Activated naive CD8-positive, alpha-beta T cell (primary cell): ENCODE measurements around the gene CORO1A.

ENCODE experiments used
- H3K27ac Mint-ChIP-seq: one replicate; pipeline ENCODE4 v1.8.0; 2021; ENCODE audit warnings: mixed read lengths
- H3K27me3 Mint-ChIP-seq: one replicate; pipeline ENCODE4 v1.8.0; 2021; ENCODE audit warnings: mixed read lengths
- H3K36me3 Mint-ChIP-seq: one replicate; pipeline ENCODE4 v1.8.0; 2021; ENCODE audit warnings: mixed read lengths
- H3K4me1 Mint-ChIP-seq: one replicate; pipeline ENCODE4 v1.8.0; 2021; ENCODE audit warnings: low read depth, mixed read lengths
- H3K4me3 Mint-ChIP-seq: one replicate; pipeline ENCODE4 v1.8.0; 2021; ENCODE audit warnings: mild to moderate bottlenecking, mixed read lengths
- H3K9me3 Mint-ChIP-seq: one replicate; pipeline ENCODE4 v1.8.0; 2021; ENCODE audit warnings: low read depth, mixed read lengths

Gene CORO1A

GRCh38 chr16:30183233-30184095 is at the start of gene CORO1A:
Gene CORO1A, plus strand, starts transcription at chr16:30183602. Its CDS starts 1,608 bp downstream, at chr16:30185210.
- Mint-ChIP-seq H3K4me3 (peak within 1 kb of the TSS; percentile 98), H3K27me3 (no peaks in the 10 kb centered on the region), H3K27ac (peak within 1 kb of the TSS; percentile 98), H3K36me3 (peaks cover 7% of the 10 kb centered on the region), H3K9me3 (no peaks in the 10 kb centered on the region), H3K4me1 (peaks cover 25% of the 10 kb centered on the region)

- no peaks in the 10 kb centered on the region for H3K27me3 Mint-ChIP-seq
- no peak overlapping the region for H3K4me3 Mint-ChIP-seq
- no peaks in the 10 kb centered on the region for H3K36me3 Mint-ChIP-seq
- H3K9me3 Mint-ChIP-seq = no peaks in the 10 kb centered on the region
- peaks cover 12% of the 10 kb centered on the region for H3K4me1 Mint-ChIP-seq
- no peak overlapping the region for H3K27ac Mint-ChIP-seq
Observed at GRCh38 chr16:30136971-30137605, 46.3 kb upstream of the CORO1A start.

GRCh38 chr16:30137897-30138296 is 45.5 kb upstream of the CORO1A start:
- Mint-ChIP-seq H3K4me3 (no peak overlapping the region), H3K4me1 (peaks cover 13% of the 10 kb centered on the region), H3K9me3 (no peaks in the 10 kb centered on the region), H3K36me3 (no peaks in the 10 kb centered on the region), H3K27ac (no peak overlapping the region), H3K27me3 (no peaks in the 10 kb centered on the region)

- H3K9me3 Mint-ChIP-seq = no peaks in the 10 kb centered on the region
- H3K27ac Mint-ChIP-seq = peak overlapping the region; percentile 83
- peaks cover 20% of the 10 kb centered on the region for H3K4me1 Mint-ChIP-seq
- H3K36me3 Mint-ChIP-seq = no peaks in the 10 kb centered on the region
- H3K27me3 Mint-ChIP-seq = no peaks in the 10 kb centered on the region
- H3K4me3 Mint-ChIP-seq = peak overlapping the region; percentile 30
Observed at GRCh38 chr16:30139583-30140481, 43.6 kb upstream of the CORO1A start.

GRCh38 chr16:30141750-30142149 is 41.7 kb upstream of the CORO1A start:
- H3K27ac Mint-ChIP-seq = no peak overlapping the region
- peaks cover 20% of the 10 kb centered on the region for H3K4me1 Mint-ChIP-seq
- no peaks in the 10 kb centered on the region for H3K9me3 Mint-ChIP-seq
- H3K36me3 Mint-ChIP-seq = no peaks in the 10 kb centered on the region
- no peaks in the 10 kb centered on the region for H3K27me3 Mint-ChIP-seq
- no peak overlapping the region for H3K4me3 Mint-ChIP-seq

GRCh38 chr16:30142672-30143346 is 40.6 kb upstream of the CORO1A start:
- H3K4me3 Mint-ChIP-seq = no peak overlapping the region

GRCh38 chr16:30143347-30143702 is 40.1 kb upstream of the CORO1A start:
- Mint-ChIP-seq H3K36me3 (no peaks in the 10 kb centered on the region), H3K4me3 (no peak overlapping the region), H3K4me1 (peaks cover 20% of the 10 kb centered on the region), H3K9me3 (no peaks in the 10 kb centered on the region), H3K27me3 (no peaks in the 10 kb centered on the region), H3K27ac (no peak overlapping the region)

More at GRCh38 chr16:30142672-30143346, 40.6 kb upstream of the CORO1A start:
- no peak overlapping the region for H3K27ac Mint-ChIP-seq
- H3K9me3 Mint-ChIP-seq = no peaks in the 10 kb centered on the region
- no peaks in the 10 kb centered on the region for H3K36me3 Mint-ChIP-seq
- H3K4me1 Mint-ChIP-seq = peaks cover 20% of the 10 kb centered on the region
- no peaks in the 10 kb centered on the region for H3K27me3 Mint-ChIP-seq

- Mint-ChIP-seq H3K4me3 (no peak overlapping the region), H3K36me3 (no peaks in the 10 kb centered on the region), H3K9me3 (no peaks in the 10 kb centered on the region), H3K27ac (no peak overlapping the region), H3K4me1 (peaks cover 20% of the 10 kb centered on the region), H3K27me3 (no peaks in the 10 kb centered on the region)
Observed at GRCh38 chr16:30144017-30144416, 39.4 kb upstream of the CORO1A start.

- Mint-ChIP-seq H3K9me3 (peaks cover 4% of the 10 kb centered on the region), H3K27ac (no peak overlapping the region), H3K4me3 (no peak overlapping the region), H3K4me1 (peaks cover 13% of the 10 kb centered on the region), H3K36me3 (peaks cover 4% of the 10 kb centered on the region), H3K27me3 (no peaks in the 10 kb centered on the region)
Observed at GRCh38 chr16:30144917-30145316, 38.5 kb upstream of the CORO1A start.

GRCh38 chr16:30145657-30146056 is 37.7 kb upstream of the CORO1A start:
- Mint-ChIP-seq H3K27ac (no peak overlapping the region), H3K4me1 (peaks cover 11% of the 10 kb centered on the region), H3K36me3 (peaks cover 4% of the 10 kb centered on the region), H3K9me3 (peaks cover 4% of the 10 kb centered on the region), H3K27me3 (no peaks in the 10 kb centered on the region), H3K4me3 (no peak overlapping the region)

- no peak overlapping the region for H3K4me3 Mint-ChIP-seq
- H3K36me3 Mint-ChIP-seq = peaks cover 4% of the 10 kb centered on the region
- peaks cover 4% of the 10 kb centered on the region for H3K9me3 Mint-ChIP-seq
- no peak overlapping the region for H3K27ac Mint-ChIP-seq
- no peaks in the 10 kb centered on the region for H3K27me3 Mint-ChIP-seq
- H3K4me1 Mint-ChIP-seq = peaks cover 6% of the 10 kb centered on the region
Observed at GRCh38 chr16:30147843-30148510, 35.4 kb upstream of the CORO1A start.

- Mint-ChIP-seq H3K9me3 (peaks cover 4% of the 10 kb centered on the region), H3K36me3 (peaks cover 4% of the 10 kb centered on the region), H3K27ac (no peak overlapping the region), H3K4me3 (no peak overlapping the region), H3K27me3 (no peaks in the 10 kb centered on the region), H3K4me1 (no peaks in the 10 kb centered on the region)
Observed at GRCh38 chr16:30149250-30149930, 34.0 kb upstream of the CORO1A start.

GRCh38 chr16:30151091-30151490 is 32.3 kb upstream of the CORO1A start:
- peaks cover 4% of the 10 kb centered on the region for H3K9me3 Mint-ChIP-seq
- no peaks in the 10 kb centered on the region for H3K4me1 Mint-ChIP-seq
- H3K27ac Mint-ChIP-seq = no peak overlapping the region
- no peaks in the 10 kb centered on the region for H3K27me3 Mint-ChIP-seq
- no peak overlapping the region for H3K4me3 Mint-ChIP-seq
- H3K36me3 Mint-ChIP-seq = peaks cover 4% of the 10 kb centered on the region
